Measurements from ENCODE around the gene TRAK1. TPM values are rescaled to one million over a fixed set of nuclear protein-coding genes. Genes with fewer than 3 reads are reported as not detected.

TRAK1 gene
- total RNA-seq, 1 donor from 2014 or later: 36.1 TPM

GRCh38 chr3:42271786-42272185 lies 180.6 kb downstream of the TRAK1 start:
- no peak overlapping the region for H3K4me3 ChIP-seq (ENCODE audit: low read depth, low read length)
- FAIRE-seq (no peak), DNase-seq (ENCODE audit: low read depth) (no peak)
- TF ChIP-seq CTCF (IDR thresholded peaks at IDR 0.05; ENCODE audit: insufficient read depth, low read length, severe bottlenecking): no peak
- no peaks in the 10 kb centered on the region for H3K36me3 ChIP-seq (ENCODE audit: control insufficient read depth, insufficient read depth, low read length)
- peaks cover 12% of the 10 kb centered on the region for H3K27me3 ChIP-seq (ENCODE audit: control insufficient read depth, insufficient read depth, low read length)

GRCh38 chr3:42273361-42273760 lies 182.2 kb downstream of the TRAK1 start:
- FAIRE-seq (no peak), DNase-seq (ENCODE audit: low read depth) (no peak)
- Histone ChIP-seq H3K4me3 (ENCODE audit: low read depth, low read length) (no peak overlapping the region), H3K27me3 (ENCODE audit: control insufficient read depth, insufficient read depth, low read length) (peaks cover 9% of the 10 kb centered on the region), H3K36me3 (ENCODE audit: control insufficient read depth, insufficient read depth, low read length) (no peaks in the 10 kb centered on the region)
- TF ChIP-seq CTCF (IDR thresholded peaks at IDR 0.05; ENCODE audit: insufficient read depth, low read length, severe bottlenecking): no peak

GRCh38 chr3:42274266-42274665 lies 183.1 kb downstream of the TRAK1 start:
- Histone ChIP-seq H3K36me3 (ENCODE audit: control insufficient read depth, insufficient read depth, low read length) (no peaks in the 10 kb centered on the region), H3K27me3 (ENCODE audit: control insufficient read depth, insufficient read depth, low read length) (peaks cover 6% of the 10 kb centered on the region), H3K4me3 (ENCODE audit: low read depth, low read length) (no peak overlapping the region)
- TF ChIP-seq CTCF (IDR thresholded peaks at IDR 0.05; ENCODE audit: insufficient read depth, low read length, severe bottlenecking): no peak
- FAIRE-seq (no peak), DNase-seq (ENCODE audit: low read depth) (no peak)

GRCh38 chr3:42275217-42275616 lies 184.1 kb downstream of the TRAK1 start:
- no peak overlapping the region for H3K4me3 ChIP-seq (ENCODE audit: low read depth, low read length)

More at GRCh38 chr3:42275217-42275616, 184.1 kb downstream of the TRAK1 start:
- no peak for FAIRE-seq
- H3K36me3 ChIP-seq (ENCODE audit: control insufficient read depth, insufficient read depth, low read length): no peaks in the 10 kb centered on the region
- no peak for DNase-seq (ENCODE audit: low read depth)
- TF ChIP-seq CTCF (IDR thresholded peaks at IDR 0.05; ENCODE audit: insufficient read depth, low read length, severe bottlenecking): no peak
- H3K27me3 ChIP-seq (ENCODE audit: control insufficient read depth, insufficient read depth, low read length): peaks cover 4% of the 10 kb centered on the region

Other genes with a start within 250 kb of the TRAK1 start
- 3.9 and 6.4 TPM in 2 replicates for gene ULK4, start 129.3 kb upstream of the TRAK1 start, total RNA-seq
- gene CCK, start 174.8 kb downstream of the TRAK1 start, total RNA-seq: 1.1 and 2.7 TPM in 2 replicates

Data from bronchial epithelial cell (primary cell).